ENCODE results near the gene AARS2.

The AARS2 gene

GRCh38 chr6:44273617-44274016 is 39.5 kb downstream of the AARS2 start:
- DNase-seq = no peak

GRCh38 chr6:44272999-44273566 is 40.1 kb downstream of the AARS2 start:
- no peak for DNase-seq

GRCh38 chr6:44272529-44272928 is 40.6 kb downstream of the AARS2 start:
- DNase-seq = no peak

DNA sequence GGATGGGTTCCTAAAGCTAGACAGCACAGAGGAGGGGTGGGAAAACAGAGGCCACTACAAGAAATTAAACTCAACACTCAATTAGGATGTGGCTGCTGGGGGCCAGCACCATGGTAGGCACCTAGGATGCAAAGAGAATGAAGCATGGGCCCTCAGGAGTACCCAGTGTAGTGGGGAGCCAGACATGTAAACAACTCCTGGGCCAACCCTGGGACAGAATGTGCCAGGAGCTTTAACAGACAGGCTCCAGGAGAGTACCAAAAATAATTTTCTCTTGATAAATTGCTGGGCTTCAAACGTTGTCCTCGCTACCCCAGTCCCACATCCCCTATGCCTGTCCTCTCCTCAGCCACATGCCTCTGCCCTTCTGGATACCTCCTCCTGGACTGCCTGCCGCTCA is 41.2 kb downstream of the AARS2 start:
- DNase-seq = no peak

GRCh38 chr6:44271406-44271723 is 41.8 kb downstream of the AARS2 start:
- no peak for DNase-seq

DNA sequence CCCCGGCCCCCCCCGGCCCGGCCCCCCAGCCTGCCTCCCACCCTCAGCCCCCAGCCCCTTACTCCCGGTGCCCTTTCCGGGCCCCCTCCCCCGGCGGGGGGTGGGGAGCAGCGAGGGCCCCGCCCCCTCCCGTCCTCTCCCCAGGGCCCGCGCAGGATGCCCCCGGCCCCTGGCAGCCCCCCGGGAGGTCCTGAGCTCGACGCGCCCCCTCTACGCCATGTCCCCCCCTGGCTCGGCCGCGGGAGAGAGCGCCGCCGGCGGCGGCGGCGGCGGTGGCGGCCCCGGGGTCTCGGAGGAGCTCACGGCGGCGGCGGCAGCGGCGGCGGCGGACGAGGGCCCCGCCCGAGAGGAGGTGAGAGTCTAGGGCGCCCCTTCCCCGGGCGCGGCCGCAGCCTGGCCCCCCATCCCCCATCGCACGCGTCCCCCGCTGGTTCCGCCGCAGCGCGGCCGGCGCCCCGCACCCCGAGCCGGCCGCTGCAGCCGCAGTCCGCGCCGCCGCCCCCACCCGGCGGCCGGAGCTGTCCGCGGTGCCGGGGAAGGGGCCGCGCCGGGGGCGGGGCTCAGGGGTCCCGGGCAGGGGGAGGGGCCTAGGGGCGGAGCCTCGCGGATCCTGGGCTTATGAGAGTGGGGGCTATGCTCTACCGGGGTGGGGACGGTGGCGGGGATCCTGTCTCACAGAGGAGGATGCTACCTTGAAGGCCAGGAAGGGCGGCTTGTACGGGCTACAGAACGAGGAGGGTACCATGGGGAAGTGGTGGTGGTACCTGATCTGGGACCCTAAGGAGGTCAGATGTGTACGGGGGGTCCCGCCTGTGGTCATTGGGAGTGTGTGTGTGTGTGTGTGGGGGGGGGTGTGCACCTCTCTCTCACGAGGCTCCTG is 42.4 kb downstream of the AARS2 start:
- no peak for DNase-seq

DNA sequence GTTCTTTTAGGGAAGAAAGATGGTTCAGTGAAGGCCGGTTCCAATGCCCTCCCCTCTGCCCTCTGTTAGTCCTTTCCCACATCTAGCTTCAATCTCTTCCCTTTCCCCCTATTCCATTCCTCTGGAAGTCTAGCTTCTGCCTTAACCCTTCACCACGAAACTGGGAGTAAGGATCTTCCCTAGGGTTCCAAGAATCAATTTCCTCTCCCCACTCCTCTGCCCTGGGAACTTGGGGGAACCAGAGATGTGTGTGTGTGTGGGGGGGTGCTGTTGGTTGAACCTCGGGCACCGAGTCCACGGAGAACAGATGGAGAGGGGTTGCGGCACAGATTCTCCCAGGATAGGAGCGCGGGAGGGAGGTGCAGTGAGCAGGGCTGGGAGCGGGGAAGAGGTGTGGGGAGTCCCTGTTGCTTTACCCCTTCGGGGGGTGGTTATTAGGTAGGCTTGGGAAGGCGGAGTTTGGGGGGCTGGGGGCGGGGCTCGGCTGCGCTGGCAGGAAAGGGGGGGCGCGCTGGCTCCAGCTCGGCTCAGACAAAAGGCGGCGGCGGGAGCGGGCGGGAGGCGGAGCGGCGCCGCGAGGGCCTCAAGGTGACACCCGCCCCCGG is 43.1 kb downstream of the AARS2 start, which contains the start of gene TMEM151B:
Gene TMEM151B (plus strand): TSS at position 530 of the 605 bp plus-strand sequence. CDS start 293 bp downstream, outside the sequence.
- DNase-seq = no peak

DNA sequence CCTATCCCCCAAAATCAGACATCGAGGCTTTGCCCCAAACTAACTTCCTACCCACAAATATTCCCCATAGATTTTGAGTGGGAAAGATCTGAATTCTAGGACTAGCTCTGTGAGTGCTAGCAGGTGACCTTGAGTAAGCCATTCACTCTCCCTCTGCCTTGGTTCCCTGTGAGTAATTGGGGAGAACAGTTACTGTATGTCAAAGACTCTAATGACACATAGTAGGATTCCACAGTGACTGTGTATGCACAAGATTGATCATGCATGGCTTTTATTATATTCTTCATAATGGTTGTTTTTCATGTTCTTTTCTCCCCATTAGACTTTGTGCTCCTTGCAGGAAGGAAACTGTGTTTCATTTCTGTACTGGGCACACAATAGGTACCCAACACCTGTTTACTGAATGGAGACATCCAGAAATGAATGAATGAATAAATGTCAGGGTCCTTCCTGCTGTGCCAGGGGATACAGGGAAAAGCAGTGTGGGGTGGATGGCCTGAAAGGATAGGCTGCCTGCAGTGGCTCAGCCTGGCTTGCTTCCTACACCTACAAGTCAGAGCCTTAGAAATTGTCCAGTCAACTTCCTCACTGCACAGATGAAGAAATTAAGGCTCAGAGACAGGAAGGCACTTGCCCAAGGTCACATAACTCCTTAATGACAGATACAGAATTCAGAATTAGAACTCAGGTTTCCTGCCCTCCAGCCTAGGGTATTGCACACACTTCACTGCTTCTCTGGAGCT is 43.8 kb downstream of the AARS2 start:
- no peak for DNase-seq

DNA sequence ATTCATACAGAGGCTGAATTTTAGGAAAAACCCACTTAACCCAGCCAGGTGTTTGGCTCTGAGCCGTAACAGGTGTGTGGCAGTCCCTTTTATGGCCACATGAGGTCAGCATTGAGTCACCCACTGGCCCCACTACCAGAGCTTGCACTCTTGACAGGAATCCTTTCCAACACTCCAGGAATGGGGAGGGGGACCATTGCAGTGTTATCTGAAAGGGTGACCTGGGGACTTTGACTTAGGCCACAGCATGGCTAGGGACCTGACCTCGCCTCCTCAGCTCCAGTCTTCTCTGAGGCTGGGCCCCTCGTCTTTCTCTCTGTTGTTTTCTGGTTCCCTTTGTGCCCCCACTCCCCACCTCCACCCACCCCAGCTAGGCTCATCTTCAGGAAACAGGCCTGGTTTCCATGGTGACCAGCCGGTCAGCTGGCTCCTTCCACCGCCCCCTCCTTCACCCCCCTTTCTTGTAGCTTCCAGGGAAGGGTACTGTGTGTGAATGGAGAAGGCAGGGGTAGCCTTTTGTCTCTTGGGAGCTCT is 45.0 kb downstream of the AARS2 start:
- no peak for DNase-seq

GRCh38 chr6:44267252-44267651 is 45.9 kb downstream of the AARS2 start:
- DNase-seq = no peak

DNA sequence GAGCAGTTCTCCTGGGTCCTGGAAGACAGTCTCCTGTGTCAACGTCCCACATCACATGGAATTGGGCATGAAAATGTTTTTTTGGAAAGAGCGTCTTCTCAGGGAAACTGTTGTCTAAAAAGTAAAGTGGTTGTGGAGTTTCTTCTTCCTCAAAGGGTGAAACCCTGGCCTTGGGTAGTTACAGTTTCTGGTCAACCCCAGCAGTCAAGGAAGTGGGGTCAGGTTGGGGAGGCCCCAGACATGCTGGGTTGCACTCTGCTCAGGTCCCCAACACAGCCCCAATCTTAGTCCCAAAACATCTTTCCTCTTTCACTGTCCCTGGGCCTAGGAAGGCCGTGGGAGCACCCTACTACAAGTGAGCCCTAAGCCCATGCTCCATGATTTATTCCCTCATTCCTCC is 46.8 kb downstream of the AARS2 start:
- no peak for DNase-seq

GRCh38 chr6:44265722-44266233 is 47.4 kb downstream of the AARS2 start:
- no peak for DNase-seq

GRCh38 chr6:44265007-44265721 is 48.0 kb downstream of the AARS2 start, which contains the start of gene NFKBIE:
Gene NFKBIE (minus strand): TSS chr6:44265551. CDS start chr6:44265346, 205 bp downstream.
- peak; percentile 93 for DNase-seq

GRCh38 chr6:44264154-44265006 is 48.8 kb downstream of the AARS2 start:
- DNase-seq = no peak

- no peak for DNase-seq
These were observed 49.6 kb downstream of the AARS2 start for GRCh38 chr6:44263354-44264100.

- DNase-seq = no peak
These were observed 50.4 kb downstream of the AARS2 start for GRCh38 chr6:44262467-44263353.

DNA sequence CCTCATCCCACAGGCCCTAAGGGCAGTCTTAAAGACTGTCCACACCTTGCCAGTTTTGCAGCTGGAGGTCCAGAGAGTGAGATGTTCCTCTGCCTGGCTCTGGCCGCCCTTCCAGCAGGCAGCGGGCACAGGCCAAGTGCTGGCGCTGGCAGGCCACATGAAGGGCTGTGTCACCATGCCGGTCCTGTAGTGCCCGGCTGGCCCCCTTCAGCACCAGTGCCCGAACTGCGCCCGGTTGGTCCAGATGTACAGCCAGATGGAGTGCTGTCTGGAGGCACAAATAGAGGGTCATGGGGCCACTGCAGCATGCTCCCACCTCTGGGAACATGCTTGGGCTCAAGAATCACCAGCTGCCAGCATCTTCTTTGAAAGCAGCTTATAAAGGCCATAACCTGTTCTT is 51.6 kb downstream of the AARS2 start:
- no peak for DNase-seq

DNA sequence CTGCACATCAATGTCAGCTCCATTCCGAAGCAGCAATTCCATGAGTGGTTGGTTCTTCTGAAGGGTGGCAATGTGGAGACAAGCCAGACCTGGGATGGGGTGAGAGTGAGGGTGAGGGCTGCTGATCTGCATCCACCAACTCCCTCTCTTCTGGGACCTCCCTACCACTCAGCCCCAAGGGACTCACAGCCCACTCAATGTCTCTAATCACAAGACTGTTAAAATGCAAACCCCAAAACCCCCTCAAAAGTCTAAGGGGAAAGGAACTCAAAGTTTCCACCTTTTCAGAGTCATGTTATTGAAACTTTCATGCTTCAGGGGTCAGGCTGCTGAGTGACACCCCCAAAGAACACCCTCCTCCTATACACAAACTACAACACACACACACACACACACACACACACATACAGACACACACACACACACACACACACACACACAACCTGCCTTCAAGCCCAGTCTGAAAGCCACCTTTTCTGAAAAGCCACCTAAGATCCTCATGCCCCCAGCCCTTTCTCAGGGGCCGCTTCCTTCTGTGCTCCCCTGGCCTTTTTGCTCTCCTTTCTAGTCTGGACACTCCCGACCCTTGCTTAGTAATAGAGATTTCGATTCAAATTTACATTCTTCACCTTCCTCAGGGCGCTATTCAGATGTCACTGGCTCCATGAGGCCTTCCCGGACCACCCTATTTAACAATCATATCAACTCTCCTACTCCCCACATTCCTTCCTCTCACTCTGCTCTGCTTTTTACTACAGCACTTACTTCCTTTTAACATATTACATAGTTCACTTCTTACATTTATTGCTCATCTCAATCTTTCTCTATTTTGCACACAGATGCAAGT is 52.5 kb downstream of the AARS2 start:
- no peak for DNase-seq

Data from T1000 (cell line).